ENCODE data around the gene TOX3.

Gene TOX3

GRCh38 chr16:52398491-52398960 is 148.4 kb downstream of the TOX3 start:
- H3K4me3 ChIP-seq (ENCODE audit: insufficient read depth, low read length, poor library complexity, severe bottlenecking) = no peak overlapping the region
- TF ChIP-seq EZH2phosphoT487 (conservative IDR thresholded peaks at IDR 0.05; ENCODE audit: low read length) (no peak), CTCF (IDR thresholded peaks at IDR 0.05; ENCODE audit: insufficient read depth, low read length, poor library complexity, severe bottlenecking) (no peak)

DNA sequence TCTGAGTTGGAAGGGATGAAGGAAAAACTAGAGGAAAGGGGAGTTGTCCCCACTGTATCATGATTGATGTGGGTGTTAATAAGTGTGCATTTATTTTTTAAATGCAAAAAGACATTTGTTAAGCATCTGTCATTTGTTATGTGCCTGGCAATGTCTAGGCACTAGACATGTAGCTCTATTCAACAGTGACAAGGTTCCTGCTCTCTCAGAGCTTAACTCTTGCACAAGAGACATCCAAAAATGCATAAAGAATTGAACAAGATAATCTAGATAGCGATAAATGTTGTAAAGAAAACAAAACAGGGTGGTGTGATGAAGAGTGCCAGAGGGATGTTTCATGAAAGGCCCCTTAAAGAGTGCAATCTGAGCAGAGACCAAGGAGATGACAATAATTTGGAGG is 148.9 kb downstream of the TOX3 start:
- H3F3A ChIP-seq (ENCODE audit: insufficient read depth) = no peaks in the 10 kb centered on the region
- TF ChIP-seq CTCF (IDR thresholded peaks at IDR 0.05; ENCODE audit: insufficient read depth, low read length, poor library complexity, severe bottlenecking) (no peak), EZH2phosphoT487 (conservative IDR thresholded peaks at IDR 0.05; ENCODE audit: low read length) (no peak)
- H3K9me3 ChIP-seq (ENCODE audit: insufficient read depth, low read length) = no peaks in the 10 kb centered on the region
- H2AFZ ChIP-seq (ENCODE audit: low read depth, low read length, severe bottlenecking) = no peak overlapping the region
- H3K4me3 ChIP-seq (ENCODE audit: insufficient read depth, low read length, poor library complexity, severe bottlenecking) = no peak overlapping the region
- H3K79me2 ChIP-seq (ENCODE audit: insufficient read depth, low read length) = no peaks in the 10 kb centered on the region
- no peak overlapping the region for H3K4me2 ChIP-seq (ENCODE audit: low read depth, low read length, poor library complexity, severe bottlenecking)
- no peak overlapping the region for H3K9ac ChIP-seq (ENCODE audit: low read length)
- H3K36me3 ChIP-seq (ENCODE audit: low read length) = no peaks in the 10 kb centered on the region
- H3K9me2 ChIP-seq (replicated peaks; ENCODE audit: insufficient read depth, low read length) = no peaks in the 10 kb centered on the region
- H3K27ac ChIP-seq (ENCODE audit: low read depth, low read length) = no peak overlapping the region
- no peaks in the 10 kb centered on the region for H4K20me1 ChIP-seq (ENCODE audit: low read depth, low read length)
- H3K27me3 ChIP-seq (ENCODE audit: low read length) = no peaks in the 10 kb centered on the region

More at GRCh38 chr16:52398491-52398960, 148.4 kb downstream of the TOX3 start:
- no peaks in the 10 kb centered on the region for H3K79me2 ChIP-seq (ENCODE audit: insufficient read depth, low read length)
- H3K27me3 ChIP-seq (ENCODE audit: low read length) = no peaks in the 10 kb centered on the region
- H2AFZ ChIP-seq (ENCODE audit: low read depth, low read length, severe bottlenecking) = no peak overlapping the region
- no peak overlapping the region for H3K27ac ChIP-seq (ENCODE audit: low read depth, low read length)
- no peaks in the 10 kb centered on the region for H4K20me1 ChIP-seq (ENCODE audit: low read depth, low read length)
- H3K9ac ChIP-seq (ENCODE audit: low read length) = no peak overlapping the region
- H3K36me3 ChIP-seq (ENCODE audit: low read length) = no peaks in the 10 kb centered on the region
- H3F3A ChIP-seq (ENCODE audit: insufficient read depth) = no peaks in the 10 kb centered on the region
- H3K9me2 ChIP-seq (replicated peaks; ENCODE audit: insufficient read depth, low read length) = no peaks in the 10 kb centered on the region
- no peaks in the 10 kb centered on the region for H3K9me3 ChIP-seq (ENCODE audit: insufficient read depth, low read length)
- no peak overlapping the region for H3K4me2 ChIP-seq (ENCODE audit: low read depth, low read length, poor library complexity, severe bottlenecking)

- Histone ChIP-seq H3F3A (ENCODE audit: insufficient read depth) (no peaks in the 10 kb centered on the region), H3K36me3 (ENCODE audit: low read length) (no peaks in the 10 kb centered on the region), H3K9ac (ENCODE audit: low read length) (no peak overlapping the region), H3K4me2 (ENCODE audit: low read depth, low read length, poor library complexity, severe bottlenecking) (no peak overlapping the region), H3K27ac (ENCODE audit: low read depth, low read length) (no peak overlapping the region), H3K4me3 (ENCODE audit: insufficient read depth, low read length, poor library complexity, severe bottlenecking) (no peak overlapping the region), H3K9me2 (replicated peaks; ENCODE audit: insufficient read depth, low read length) (no peaks in the 10 kb centered on the region), H3K9me3 (ENCODE audit: insufficient read depth, low read length) (no peaks in the 10 kb centered on the region), H4K20me1 (ENCODE audit: low read depth, low read length) (no peaks in the 10 kb centered on the region), H2AFZ (ENCODE audit: low read depth, low read length, severe bottlenecking) (no peak overlapping the region), H3K27me3 (ENCODE audit: low read length) (no peaks in the 10 kb centered on the region), H3K79me2 (ENCODE audit: insufficient read depth, low read length) (no peaks in the 10 kb centered on the region)
- TF ChIP-seq EZH2phosphoT487 (conservative IDR thresholded peaks at IDR 0.05; ENCODE audit: low read length) (no peak), CTCF (IDR thresholded peaks at IDR 0.05; ENCODE audit: insufficient read depth, low read length, poor library complexity, severe bottlenecking) (no peak)
Observed at GRCh38 chr16:52393448-52393847, 153.5 kb downstream of the TOX3 start.

All from SU-DHL-6 (cell line).